ENCODE results near the gene CASP10. TPM values are rescaled to one million over a fixed set of nuclear protein-coding genes. Genes with fewer than 3 reads are reported as not detected.

The CASP10 gene
- total and polyA plus RNA-seq, 2 of the 13 experiments (the other 11 are each of a cell fraction or from before 2014, with no cell fraction given), result 22.2 to 23.8 TPM

DNA sequence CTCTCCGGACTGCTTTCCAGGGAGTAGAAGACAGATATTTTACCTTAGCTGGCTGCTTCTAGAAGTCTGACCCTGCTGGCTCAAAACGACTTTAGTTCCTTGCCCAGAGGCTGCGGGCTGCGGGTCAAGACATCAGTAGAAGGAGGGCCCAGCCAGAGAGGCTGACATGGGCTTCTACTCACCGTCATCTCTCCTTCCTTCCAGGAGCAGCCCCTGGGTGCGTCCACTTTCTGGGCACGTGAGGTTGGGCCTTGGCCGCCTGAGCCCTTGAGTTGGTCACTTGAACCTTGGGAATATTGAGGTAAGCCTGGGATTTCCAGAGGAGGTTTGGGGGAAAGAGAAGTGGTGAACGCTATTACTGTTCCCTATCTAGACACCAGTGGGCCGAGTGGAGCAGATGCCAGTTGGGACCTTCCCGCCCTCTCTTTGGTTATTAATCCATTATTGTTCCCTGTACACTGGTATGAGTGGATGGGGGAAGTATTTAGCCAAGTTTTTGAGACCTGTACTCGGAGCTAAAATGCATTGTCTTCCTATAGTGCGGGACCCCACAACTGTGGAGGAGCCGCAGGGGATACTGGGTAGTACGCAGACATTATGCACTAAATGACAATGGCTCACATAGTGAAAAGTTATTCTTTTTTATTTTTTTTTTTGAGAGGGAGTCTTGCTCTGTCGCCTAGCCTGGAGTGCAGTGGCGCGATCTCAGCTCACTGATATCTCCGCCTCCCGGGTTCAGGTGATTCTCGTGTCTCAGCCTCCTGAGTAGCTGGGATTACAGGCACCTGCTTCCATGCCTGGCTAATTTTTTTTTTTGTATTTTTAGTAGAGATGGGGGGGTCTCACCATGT, 51.1 kb downstream of the CASP10 start (continued):
- TF ChIP-seq ZNF180 (CRISPR knock-in tag; IDR thresholded peaks at IDR 0.05; ENCODE audit: borderline replicate concordance, low read depth) (no peak), ZNF790 (CRISPR knock-in tag; IDR thresholded peaks at IDR 0.05; ENCODE audit: borderline replicate concordance) (no peak), ETV6 (CRISPR knock-in tag; conservative IDR thresholded peaks at IDR 0.05) (no peak), ZBTB42 (CRISPR knock-in tag; IDR thresholded peaks at IDR 0.05) (0 out of 2 replicates have a peak, but pooled peaks have one; percentile 1), ZNF569 (CRISPR knock-in tag; IDR thresholded peaks at IDR 0.05; ENCODE audit: borderline replicate concordance) (no peak), ZNF264 (CRISPR knock-in tag; IDR thresholded peaks at IDR 0.05) (no peak), ZNF75D (CRISPR knock-in tag; IDR thresholded peaks at IDR 0.05; ENCODE audit: borderline replicate concordance) (no peak), ATF6 (CRISPR knock-in tag; conservative IDR thresholded peaks at IDR 0.05) (no peak), KAT2B (IDR thresholded peaks at IDR 0.05; ENCODE audit: borderline replicate concordance, low read depth, low read length) (no peak), ZFP82 (CRISPR knock-in tag; IDR thresholded peaks at IDR 0.05; ENCODE audit: borderline replicate concordance) (0 out of 2 replicates have a peak, but pooled peaks have one; percentile 54), NR1H2 (CRISPR knock-in tag; IDR thresholded peaks at IDR 0.05; ENCODE audit: borderline replicate concordance, low read depth) (no peak), PITX1 (CRISPR knock-in tag; IDR thresholded peaks at IDR 0.05) (no peak), ZSCAN25 (CRISPR knock-in tag; IDR thresholded peaks at IDR 0.05) (no peak), KAT7 (CRISPR knock-in tag; IDR thresholded peaks at IDR 0.05; ENCODE audit: borderline replicate concordance) (no peak)
- TF ChIP-seq, protein P1, sequence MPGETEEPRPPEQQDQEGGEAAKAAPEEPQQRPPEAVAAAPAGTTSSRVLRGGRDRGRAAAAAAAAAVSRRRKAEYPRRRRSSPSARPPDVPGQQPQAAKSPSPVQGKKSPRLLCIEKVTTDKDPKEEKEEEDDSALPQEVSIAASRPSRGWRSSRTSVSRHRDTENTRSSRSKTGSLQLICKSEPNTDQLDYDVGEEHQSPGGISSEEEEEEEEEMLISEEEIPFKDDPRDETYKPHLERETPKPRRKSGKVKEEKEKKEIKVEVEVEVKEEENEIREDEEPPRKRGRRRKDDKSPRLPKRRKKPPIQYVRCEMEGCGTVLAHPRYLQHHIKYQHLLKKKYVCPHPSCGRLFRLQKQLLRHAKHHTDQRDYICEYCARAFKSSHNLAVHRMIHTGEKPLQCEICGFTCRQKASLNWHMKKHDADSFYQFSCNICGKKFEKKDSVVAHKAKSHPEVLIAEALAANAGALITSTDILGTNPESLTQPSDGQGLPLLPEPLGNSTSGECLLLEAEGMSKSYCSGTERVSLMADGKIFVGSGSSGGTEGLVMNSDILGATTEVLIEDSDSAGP (CRISPR knock-in tag; IDR thresholded peaks at IDR 0.05; ENCODE audit: borderline replicate concordance), result peak; percentile 32; the same call in 1 of the 2 replicates
- TF ChIP-seq, protein P2, sequence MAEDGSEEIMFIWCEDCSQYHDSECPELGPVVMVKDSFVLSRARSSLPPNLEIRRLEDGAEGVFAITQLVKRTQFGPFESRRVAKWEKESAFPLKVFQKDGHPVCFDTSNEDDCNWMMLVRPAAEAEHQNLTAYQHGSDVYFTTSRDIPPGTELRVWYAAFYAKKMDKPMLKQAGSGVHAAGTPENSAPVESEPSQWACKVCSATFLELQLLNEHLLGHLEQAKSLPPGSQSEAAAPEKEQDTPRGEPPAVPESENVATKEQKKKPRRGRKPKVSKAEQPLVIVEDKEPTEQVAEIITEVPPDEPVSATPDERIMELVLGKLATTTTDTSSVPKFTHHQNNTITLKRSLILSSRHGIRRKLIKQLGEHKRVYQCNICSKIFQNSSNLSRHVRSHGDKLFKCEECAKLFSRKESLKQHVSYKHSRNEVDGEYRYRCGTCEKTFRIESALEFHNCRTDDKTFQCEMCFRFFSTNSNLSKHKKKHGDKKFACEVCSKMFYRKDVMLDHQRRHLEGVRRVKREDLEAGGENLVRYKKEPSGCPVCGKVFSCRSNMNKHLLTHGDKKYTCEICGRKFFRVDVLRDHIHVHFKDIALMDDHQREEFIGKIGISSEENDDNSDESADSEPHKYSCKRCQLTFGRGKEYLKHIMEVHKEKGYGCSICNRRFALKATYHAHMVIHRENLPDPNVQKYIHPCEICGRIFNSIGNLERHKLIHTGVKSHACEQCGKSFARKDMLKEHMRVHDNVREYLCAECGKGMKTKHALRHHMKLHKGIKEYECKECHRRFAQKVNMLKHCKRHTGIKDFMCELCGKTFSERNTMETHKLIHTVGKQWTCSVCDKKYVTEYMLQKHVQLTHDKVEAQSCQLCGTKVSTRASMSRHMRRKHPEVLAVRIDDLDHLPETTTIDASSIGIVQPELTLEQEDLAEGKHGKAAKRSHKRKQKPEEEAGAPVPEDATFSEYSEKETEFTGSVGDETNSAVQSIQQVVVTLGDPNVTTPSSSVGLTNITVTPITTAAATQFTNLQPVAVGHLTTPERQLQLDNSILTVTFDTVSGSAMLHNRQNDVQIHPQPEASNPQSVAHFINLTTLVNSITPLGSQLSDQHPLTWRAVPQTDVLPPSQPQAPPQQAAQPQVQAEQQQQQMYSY (CRISPR knock-in tag; IDR thresholded peaks at IDR 0.05), result 0 out of 2 replicates have a peak, but pooled peaks have one; percentile 47
- TF ChIP-seq, protein P3, sequence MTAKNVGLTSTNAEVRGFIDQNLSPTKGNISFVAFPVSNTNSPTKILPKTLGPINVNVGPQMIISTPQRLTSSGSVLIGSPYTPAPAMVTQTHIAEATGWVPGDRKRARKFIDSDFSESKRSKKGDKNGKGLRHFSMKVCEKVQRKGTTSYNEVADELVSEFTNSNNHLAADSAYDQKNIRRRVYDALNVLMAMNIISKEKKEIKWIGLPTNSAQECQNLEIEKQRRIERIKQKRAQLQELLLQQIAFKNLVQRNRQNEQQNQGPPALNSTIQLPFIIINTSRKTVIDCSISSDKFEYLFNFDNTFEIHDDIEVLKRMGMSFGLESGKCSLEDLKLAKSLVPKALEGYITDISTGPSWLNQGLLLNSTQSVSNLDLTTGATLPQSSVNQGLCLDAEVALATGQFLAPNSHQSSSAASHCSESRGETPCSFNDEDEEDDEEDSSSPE (CRISPR knock-in tag; IDR thresholded peaks at IDR 0.05), result no peak

All from HepG2 (cell line).